GM21528 (cell line): ENCODE measurements around the gene MTMR2.
"Not testable (repeated sequence)": the region's sequence is repeated elsewhere in the genome, so short reads cannot be mapped to it uniquely, and the experiment has no call there.

Experiments
- ATAC-seq: cut with Tn5 transposase; IDR thresholded peaks from one replicate; pipeline ENCODE4 v1.9.1; 2021; ENCODE audit warnings: mild to moderate bottlenecking, moderate library complexity; ENCODE audit not compliant: unreplicated experiment, low FRiP score

Gene MTMR2

GRCh38 chr11:95829580-95830259, 94.2 kb downstream of the MTMR2 start:
- ATAC-seq, result no peak

GRCh38 chr11:95827696-95828095, 96.2 kb downstream of the MTMR2 start:
- no peak for ATAC-seq

GRCh38 chr11:95821640-95822039, 102.3 kb downstream of the MTMR2 start:
- no peak for ATAC-seq

- ATAC-seq, result no peak
These were observed 107.9 kb downstream of the MTMR2 start for GRCh38 chr11:95816037-95816436.

- not testable (repeated sequence) for ATAC-seq
These were observed 112.9 kb downstream of the MTMR2 start for GRCh38 chr11:95811052-95811451.

- ATAC-seq, result not testable (repeated sequence)
These were observed 117.4 kb downstream of the MTMR2 start for GRCh38 chr11:95806464-95806863.

- no peak for ATAC-seq
These were observed 118.0 kb downstream of the MTMR2 start for GRCh38 chr11:95805869-95806268.

- no peak for ATAC-seq
These were observed 119.9 kb downstream of the MTMR2 start for GRCh38 chr11:95803973-95804372.

GRCh38 chr11:95802806-95803205, 121.1 kb downstream of the MTMR2 start:
- ATAC-seq, result no peak

GRCh38 chr11:95800438-95800837, 123.5 kb downstream of the MTMR2 start:
- no peak for ATAC-seq

GRCh38 chr11:95799546-95799945, 124.4 kb downstream of the MTMR2 start:
- no peak for ATAC-seq

- ATAC-seq, result no peak
These were observed 127.4 kb downstream of the MTMR2 start for GRCh38 chr11:95796501-95796900.

GRCh38 chr11:95795627-95796295, 128.1 kb downstream of the MTMR2 start:
- no peak for ATAC-seq

- ATAC-seq, result no peak
These were observed 129.8 kb downstream of the MTMR2 start for GRCh38 chr11:95794086-95794485.

- no peak for ATAC-seq
These were observed 130.8 kb downstream of the MTMR2 start for GRCh38 chr11:95793116-95793515.

- no peak for ATAC-seq
These were observed 131.2 kb downstream of the MTMR2 start for GRCh38 chr11:95792700-95793099.

- no peak for ATAC-seq
These were observed 131.7 kb downstream of the MTMR2 start for GRCh38 chr11:95792200-95792599.

GRCh38 chr11:95791709-95792033, 132.2 kb downstream of the MTMR2 start:
- no peak for ATAC-seq

GRCh38 chr11:95790933-95791708, 132.8 kb downstream of the MTMR2 start:
- peak; percentile 12 for ATAC-seq

- ATAC-seq, result peak; percentile 80
These were observed 133.6 kb downstream of the MTMR2 start, which contains the start of gene CEP57 for GRCh38 chr11:95790123-95790932. CEP57 (plus strand) TSS chr11:95790498; CDS start chr11:95790699, 201 bp downstream.
